ENCODE results near the gene GJD4.

Gene GJD4

GRCh38 chr10:35613597-35614226, 8.6 kb downstream of the GJD4 start:
- Histone ChIP-seq H4K20me1 (ENCODE audit: insufficient read depth, low read length) (no peaks in the 10 kb centered on the region), H3K27me3 (ENCODE audit: insufficient read depth, low read length) (no peaks in the 10 kb centered on the region), H3K4me2 (ENCODE audit: low read length) (no peak overlapping the region), H3K36me3 (ENCODE audit: insufficient read depth, low read length) (no peaks in the 10 kb centered on the region), H3K4me1 (ENCODE audit: insufficient read depth, low read length, severe bottlenecking) (no peaks in the 10 kb centered on the region), H3F3A (ENCODE audit: insufficient read depth, low read length) (no peaks in the 10 kb centered on the region), H3K79me2 (ENCODE audit: insufficient read depth, low read length) (no peaks in the 10 kb centered on the region), H3K9me3 (ENCODE audit: low read length) (no peaks in the 10 kb centered on the region), H3K27ac (ENCODE audit: low read depth, low read length, poor library complexity, severe bottlenecking) (no peak overlapping the region), H3K4me3 (ENCODE audit: low read depth, low read length, poor library complexity, severe bottlenecking) (no peak overlapping the region), H2AFZ (ENCODE audit: low read length) (no peak overlapping the region), H3K9me2 (ENCODE audit: low read depth, low read length) (no peaks in the 10 kb centered on the region), H3K9ac (ENCODE audit: low read length) (no peak overlapping the region)
- peak; percentile 18; the same call in 1 of the 2 replicates for TF ChIP-seq CTCF (IDR thresholded peaks at IDR 0.05; ENCODE audit: low read length)
- TF ChIP-seq EZH2 (IDR thresholded peaks at IDR 0.05; ENCODE audit: borderline replicate concordance, low read length): no peak

GRCh38 chr10:35614312-35614711, 9.2 kb downstream of the GJD4 start:
- Histone ChIP-seq H3F3A (ENCODE audit: insufficient read depth, low read length) (no peaks in the 10 kb centered on the region), H2AFZ (ENCODE audit: low read length) (no peak overlapping the region), H3K9me2 (ENCODE audit: low read depth, low read length) (no peaks in the 10 kb centered on the region), H3K9me3 (ENCODE audit: low read length) (no peaks in the 10 kb centered on the region), H3K4me2 (ENCODE audit: low read length) (no peak overlapping the region), H3K79me2 (ENCODE audit: insufficient read depth, low read length) (no peaks in the 10 kb centered on the region), H3K4me1 (ENCODE audit: insufficient read depth, low read length, severe bottlenecking) (no peaks in the 10 kb centered on the region), H3K4me3 (ENCODE audit: low read depth, low read length, poor library complexity, severe bottlenecking) (no peak overlapping the region), H3K27me3 (ENCODE audit: insufficient read depth, low read length) (no peaks in the 10 kb centered on the region), H3K9ac (ENCODE audit: low read length) (no peak overlapping the region), H3K27ac (ENCODE audit: low read depth, low read length, poor library complexity, severe bottlenecking) (no peak overlapping the region), H3K36me3 (ENCODE audit: insufficient read depth, low read length) (no peaks in the 10 kb centered on the region), H4K20me1 (ENCODE audit: insufficient read depth, low read length) (no peaks in the 10 kb centered on the region)
- TF ChIP-seq EZH2 (IDR thresholded peaks at IDR 0.05; ENCODE audit: borderline replicate concordance, low read length): no peak
- TF ChIP-seq CTCF (IDR thresholded peaks at IDR 0.05; ENCODE audit: low read length): no peak

- H3K9me3 ChIP-seq (ENCODE audit: low read length): no peaks in the 10 kb centered on the region
- no peak overlapping the region for H3K4me2 ChIP-seq (ENCODE audit: low read length)
- H3K27me3 ChIP-seq (ENCODE audit: insufficient read depth, low read length): no peaks in the 10 kb centered on the region
- H3K9me2 ChIP-seq (ENCODE audit: low read depth, low read length): no peaks in the 10 kb centered on the region
- H3K4me1 ChIP-seq (ENCODE audit: insufficient read depth, low read length, severe bottlenecking): no peaks in the 10 kb centered on the region
- H3K4me3 ChIP-seq (ENCODE audit: low read depth, low read length, poor library complexity, severe bottlenecking): no peak overlapping the region
- no peaks in the 10 kb centered on the region for H3K36me3 ChIP-seq (ENCODE audit: insufficient read depth, low read length)
- H3F3A ChIP-seq (ENCODE audit: insufficient read depth, low read length): no peaks in the 10 kb centered on the region
- no peaks in the 10 kb centered on the region for H3K79me2 ChIP-seq (ENCODE audit: insufficient read depth, low read length)
- H3K27ac ChIP-seq (ENCODE audit: low read depth, low read length, poor library complexity, severe bottlenecking): no peak overlapping the region
- H4K20me1 ChIP-seq (ENCODE audit: insufficient read depth, low read length): no peaks in the 10 kb centered on the region
- no peak overlapping the region for H3K9ac ChIP-seq (ENCODE audit: low read length)
- TF ChIP-seq CTCF (IDR thresholded peaks at IDR 0.05; ENCODE audit: low read length) (no peak), EZH2 (IDR thresholded peaks at IDR 0.05; ENCODE audit: borderline replicate concordance, low read length) (no peak)
- no peak overlapping the region for H2AFZ ChIP-seq (ENCODE audit: low read length)
Observed at GRCh38 chr10:35626971-35627507, 21.9 kb downstream of the GJD4 start.
